ENCODE data around the gene C16orf78. TPM values are rescaled to one million over a fixed set of nuclear protein-coding genes. Genes with fewer than 3 reads are reported as not detected.
"Not testable (repeated sequence)": the region's sequence is repeated elsewhere in the genome, so short reads cannot be mapped to it uniquely, and the experiment has no call there.

C16orf78 gene
- total RNA-seq, 2 donors from 2014 or later, result not detected

DNA sequence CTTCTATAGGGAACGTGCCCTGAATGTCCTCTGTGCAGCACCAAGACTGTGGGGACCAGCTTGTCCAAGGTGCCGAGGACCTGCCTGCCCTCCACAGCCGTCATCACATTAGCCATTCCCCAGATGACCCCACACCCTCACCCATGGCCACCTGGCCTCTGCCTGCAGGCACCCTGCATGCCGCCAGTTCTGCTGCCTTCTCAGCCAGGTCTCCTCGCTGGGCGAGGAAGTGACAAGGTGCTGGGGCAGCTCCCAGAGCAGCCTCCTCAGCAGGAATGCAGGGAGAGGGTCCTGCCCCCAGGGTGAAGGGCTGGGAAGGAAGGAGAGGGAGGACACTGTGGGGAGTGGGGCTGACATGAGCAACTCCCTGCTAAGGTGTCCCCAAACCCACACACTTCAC lies 18.6 kb upstream of the C16orf78 start:
- ATAC-seq (no peak), DNase-seq (ENCODE audit: low spot score) (no peak)
- Mint-ChIP-seq H3K36me3 (no peaks in the 10 kb centered on the region), H3K9me3 (no peaks in the 10 kb centered on the region), H3K27me3 (peaks cover 9 to 17% of the 10 kb centered on the region in 2 donors), H3K27ac (no peak overlapping the region), H3K4me3 (no peak overlapping the region), H3K4me1 (ENCODE audit: low read depth in 2 of 2) (no peaks in the 10 kb centered on the region)

DNA sequence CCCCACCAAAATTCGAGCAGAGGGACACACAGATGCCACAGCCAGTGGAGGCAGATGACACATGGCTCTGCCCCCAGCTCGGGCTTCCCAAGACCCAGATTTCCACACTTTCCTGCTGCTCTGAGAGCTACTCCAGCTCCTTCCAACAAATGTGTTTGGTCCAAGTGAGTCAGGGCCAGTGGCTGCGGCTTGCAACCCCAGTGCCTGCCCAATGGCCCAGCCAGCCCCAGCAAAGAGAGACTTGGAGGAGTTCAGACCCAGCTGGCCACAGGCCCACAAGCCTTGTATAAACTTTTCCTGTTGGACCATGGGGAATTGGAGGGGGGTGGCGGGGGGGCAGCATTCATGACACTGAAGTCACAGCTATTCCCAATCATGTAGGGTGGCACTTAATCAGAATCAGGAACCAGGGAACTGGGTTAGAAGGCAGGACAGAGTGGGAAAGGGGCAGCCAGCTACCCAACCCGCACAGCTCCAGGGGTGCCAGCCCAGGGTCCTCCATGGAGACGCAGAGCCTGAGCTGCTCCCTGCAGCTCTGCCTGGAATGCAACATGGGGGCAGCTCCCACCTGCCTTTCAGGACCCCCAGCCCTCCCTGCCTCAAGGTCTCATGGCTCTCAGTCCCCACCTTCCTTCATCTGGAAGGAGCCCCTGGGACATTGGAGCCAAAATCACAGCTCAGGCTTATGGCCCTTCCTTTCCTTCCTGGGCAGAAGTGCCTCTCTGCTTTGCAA lies 17.5 kb upstream of the C16orf78 start:
- ATAC-seq, result no peak
- Mint-ChIP-seq H3K36me3 (no peaks in the 10 kb centered on the region), H3K27me3 (peaks cover 2 to 10% of the 10 kb centered on the region in 2 donors), H3K4me1 (ENCODE audit: low read depth in 2 of 2) (no peaks in the 10 kb centered on the region), H3K4me3 (no peak overlapping the region), H3K27ac (no peak overlapping the region), H3K9me3 (no peaks in the 10 kb centered on the region)
- no peak for DNase-seq (ENCODE audit: low spot score)

DNA sequence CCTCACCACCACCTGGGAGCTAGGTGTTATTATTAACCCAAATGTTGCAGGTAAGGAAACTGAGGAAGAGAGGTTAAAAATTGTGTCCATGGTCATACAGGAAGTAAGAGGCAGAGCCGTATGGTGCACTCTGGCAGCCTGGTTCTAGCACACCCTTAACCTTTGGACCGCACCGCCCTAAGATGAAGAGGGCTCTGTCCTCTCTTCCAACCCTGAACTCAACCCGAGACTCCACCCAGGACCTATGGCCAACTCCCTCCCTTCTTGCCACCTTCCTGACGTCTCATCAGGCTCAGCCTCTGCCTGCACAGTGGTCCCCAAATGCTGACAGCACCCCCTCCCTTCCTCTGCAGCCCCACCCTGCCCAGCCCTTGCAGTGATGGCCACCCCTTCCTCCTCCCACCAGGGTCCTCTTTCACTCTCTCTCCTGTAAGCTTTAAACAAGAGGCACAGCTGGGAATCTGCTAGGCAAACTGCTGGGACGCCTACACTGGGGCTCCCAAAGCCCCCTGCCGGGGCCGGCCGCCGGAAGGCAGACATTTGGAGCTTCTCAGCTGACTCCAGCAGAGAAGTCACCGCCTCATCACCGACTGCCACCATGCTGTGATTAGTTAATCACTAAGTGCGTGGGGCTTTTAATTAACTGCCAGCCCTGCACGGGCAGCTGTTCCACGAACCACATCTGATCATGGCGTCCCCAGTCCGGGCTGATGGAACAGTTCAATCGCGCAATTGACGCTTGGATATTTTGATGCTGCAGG lies 16.7 kb upstream of the C16orf78 start:
- H3K36me3 Mint-ChIP-seq, result no peaks in the 10 kb centered on the region
- DNase-seq (ENCODE audit: low spot score) (no peak), ATAC-seq (no peak)
- H3K27me3 Mint-ChIP-seq, result peaks cover 3 to 7% of the 10 kb centered on the region in 2 donors
- H3K9me3 Mint-ChIP-seq, result no peaks in the 10 kb centered on the region
- no peak overlapping the region for H3K27ac Mint-ChIP-seq
- H3K4me1 Mint-ChIP-seq (ENCODE audit: low read depth in 2 of 2), result no peaks in the 10 kb centered on the region
- H3K4me3 Mint-ChIP-seq, result no peak overlapping the region

DNA sequence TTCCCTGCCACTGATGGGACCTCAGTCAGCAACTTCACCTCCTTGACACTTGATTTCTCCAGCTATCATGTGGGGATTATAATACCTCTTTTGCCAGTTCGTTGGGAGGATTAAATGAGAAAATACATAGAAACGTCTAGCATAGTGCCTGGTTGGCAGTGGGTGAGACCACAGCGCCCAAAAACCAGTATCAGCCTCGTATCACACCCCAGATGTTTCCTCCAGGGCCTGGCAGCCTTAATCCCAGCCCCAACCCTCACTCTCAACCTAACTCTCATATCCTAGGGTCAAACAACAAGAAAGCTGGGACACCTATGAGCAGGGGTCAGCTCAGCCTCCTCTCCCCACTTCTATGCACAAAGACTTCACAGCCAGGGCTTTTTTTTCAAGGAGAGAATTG lies 14.0 kb upstream of the C16orf78 start:
- DNase-seq (ENCODE audit: low spot score), result no peak
- no peaks in the 10 kb centered on the region for H3K4me1 Mint-ChIP-seq (ENCODE audit: low read depth in 2 of 2)
- no peak for ATAC-seq
- H3K9me3 Mint-ChIP-seq, result no peaks in the 10 kb centered on the region
- peaks cover 5 to 7% of the 10 kb centered on the region in 2 donors for H3K27me3 Mint-ChIP-seq
- no peaks in the 10 kb centered on the region for H3K36me3 Mint-ChIP-seq
- no peak overlapping the region for H3K27ac Mint-ChIP-seq
- H3K4me3 Mint-ChIP-seq, result no peak overlapping the region

DNA sequence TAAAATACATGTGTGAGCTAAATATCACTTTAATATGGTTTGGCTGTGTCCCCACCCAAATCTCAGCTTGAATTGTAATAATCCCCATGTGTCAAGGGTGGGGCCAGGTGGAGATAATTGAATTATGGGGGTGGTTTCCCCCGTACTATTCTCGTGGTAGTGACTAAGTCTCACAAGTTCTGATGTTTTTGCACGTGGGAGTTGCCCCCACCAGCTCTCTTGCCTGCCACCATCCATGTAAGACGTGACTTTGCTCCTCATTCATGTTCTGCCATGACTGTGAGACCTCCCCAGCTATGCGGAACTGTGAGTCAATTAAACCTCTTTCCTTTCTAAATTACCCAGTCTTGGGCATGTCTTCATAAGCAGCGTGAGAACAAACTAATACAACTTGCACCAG lies 11.9 kb upstream of the C16orf78 start:
- H3K36me3 Mint-ChIP-seq; H3K4me3 Mint-ChIP-seq; H3K27me3 Mint-ChIP-seq; ATAC-seq; H3K27ac Mint-ChIP-seq; H3K9me3 Mint-ChIP-seq; H3K4me1 Mint-ChIP-seq (ENCODE audit: low read depth in 2 of 2); DNase-seq (ENCODE audit: low spot score): not testable (repeated sequence)

DNA sequence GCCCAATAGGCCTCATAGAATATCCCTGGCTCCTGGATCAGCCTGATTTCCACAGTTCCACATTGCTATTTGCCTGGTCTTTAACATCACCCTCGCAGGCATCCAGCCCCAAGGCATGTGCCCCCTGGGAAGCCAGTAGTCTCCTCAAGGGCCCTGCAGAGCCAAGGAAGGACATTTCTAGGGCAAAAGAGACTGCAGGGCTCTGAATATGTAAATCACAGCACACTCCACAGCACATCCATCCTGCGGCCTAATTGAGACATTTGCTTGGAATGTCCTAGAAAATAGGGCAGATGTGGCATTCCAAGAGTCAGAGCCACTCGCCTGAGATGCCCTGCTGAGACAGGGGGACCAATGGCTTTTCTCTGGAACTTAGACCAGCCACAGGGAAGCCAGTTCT lies 11.4 kb upstream of the C16orf78 start:
- ATAC-seq (no peak), DNase-seq (ENCODE audit: low spot score) (no peak)
- no peaks in the 10 kb centered on the region for H3K4me1 Mint-ChIP-seq (ENCODE audit: low read depth in 2 of 2)
- no peak overlapping the region for H3K4me3 Mint-ChIP-seq
- peaks cover 7 to 8% of the 10 kb centered on the region in 2 donors for H3K27me3 Mint-ChIP-seq
- no peaks in the 10 kb centered on the region for H3K9me3 Mint-ChIP-seq
- no peaks in the 10 kb centered on the region for H3K36me3 Mint-ChIP-seq
- no peak overlapping the region for H3K27ac Mint-ChIP-seq

DNA sequence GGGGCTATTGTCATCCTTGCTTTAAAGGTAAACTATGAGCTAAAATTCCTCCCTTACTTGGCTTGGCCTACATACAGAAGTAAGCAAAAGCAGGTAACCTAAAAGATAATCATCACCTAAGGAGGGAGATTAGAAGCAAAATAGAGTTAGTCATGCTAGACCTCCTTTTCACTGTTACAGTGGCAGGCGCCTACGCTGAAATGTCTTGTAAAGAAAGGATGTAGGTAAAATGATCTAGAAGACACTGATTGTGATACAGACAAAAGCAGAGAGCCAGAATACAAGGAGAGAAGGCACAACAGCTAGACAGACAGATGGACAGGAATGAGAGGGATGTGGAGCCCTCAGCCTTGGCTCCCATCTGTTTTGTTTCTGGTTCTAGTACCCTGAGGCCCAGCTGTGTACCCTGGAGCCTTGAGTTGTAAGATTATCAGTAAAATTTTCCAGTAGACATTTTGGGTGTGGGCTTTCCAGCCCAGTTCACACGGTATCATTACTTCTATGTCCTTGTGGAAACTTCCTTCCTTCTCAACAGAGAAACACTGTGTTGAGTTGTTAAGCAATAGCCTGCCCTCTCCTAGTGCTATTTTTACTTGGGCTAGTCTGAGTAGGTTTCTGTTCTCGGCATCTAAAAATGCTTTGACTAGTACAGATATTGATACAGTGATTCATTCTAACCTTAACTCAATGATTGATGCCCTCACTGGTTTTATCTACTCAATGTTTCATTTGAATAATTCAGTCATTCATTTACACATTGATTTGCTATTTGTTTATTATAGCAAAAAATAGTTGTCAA lies 7.7 kb upstream of the C16orf78 start:
- Mint-ChIP-seq H3K36me3 (no peaks in the 10 kb centered on the region), H3K27me3 (peaks cover 0 to 10% of the 10 kb centered on the region in 2 donors), H3K9me3 (peaks cover 3% of the 10 kb centered on the region), H3K27ac (no peak overlapping the region), H3K4me3 (no peak overlapping the region), H3K4me1 (ENCODE audit: low read depth in 2 of 2) (no peaks in the 10 kb centered on the region)
- no peak for ATAC-seq
- no peak for DNase-seq (ENCODE audit: low spot score)

DNA sequence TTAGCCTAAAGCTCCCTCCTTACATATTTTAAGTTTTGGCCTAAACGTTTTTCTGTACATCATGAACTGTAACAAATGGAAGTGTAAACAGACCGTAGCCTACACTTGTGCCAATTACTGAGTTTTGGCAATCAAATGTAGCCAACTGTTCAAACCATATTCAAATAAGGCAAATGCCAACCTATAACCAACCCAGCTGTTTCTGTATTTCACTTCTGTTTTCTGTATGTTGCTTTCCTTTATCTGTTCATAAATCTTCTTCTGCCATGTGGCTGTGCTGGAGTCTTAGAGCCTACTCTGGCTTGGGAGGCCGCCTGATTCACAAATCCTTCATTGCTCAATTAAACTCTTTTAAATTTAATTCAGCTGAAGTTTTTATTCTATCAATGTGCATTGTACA lies 6.9 kb upstream of the C16orf78 start:
- peaks cover 0 to 10% of the 10 kb centered on the region in 2 donors for H3K27me3 Mint-ChIP-seq
- H3K4me3 Mint-ChIP-seq, result no peak overlapping the region
- H3K36me3 Mint-ChIP-seq, result no peaks in the 10 kb centered on the region
- H3K27ac Mint-ChIP-seq, result no peak overlapping the region
- DNase-seq (ENCODE audit: low spot score), result no peak
- ATAC-seq, result no peak
- H3K9me3 Mint-ChIP-seq, result peaks cover 3% of the 10 kb centered on the region
- no peaks in the 10 kb centered on the region for H3K4me1 Mint-ChIP-seq (ENCODE audit: low read depth in 2 of 2)

DNA sequence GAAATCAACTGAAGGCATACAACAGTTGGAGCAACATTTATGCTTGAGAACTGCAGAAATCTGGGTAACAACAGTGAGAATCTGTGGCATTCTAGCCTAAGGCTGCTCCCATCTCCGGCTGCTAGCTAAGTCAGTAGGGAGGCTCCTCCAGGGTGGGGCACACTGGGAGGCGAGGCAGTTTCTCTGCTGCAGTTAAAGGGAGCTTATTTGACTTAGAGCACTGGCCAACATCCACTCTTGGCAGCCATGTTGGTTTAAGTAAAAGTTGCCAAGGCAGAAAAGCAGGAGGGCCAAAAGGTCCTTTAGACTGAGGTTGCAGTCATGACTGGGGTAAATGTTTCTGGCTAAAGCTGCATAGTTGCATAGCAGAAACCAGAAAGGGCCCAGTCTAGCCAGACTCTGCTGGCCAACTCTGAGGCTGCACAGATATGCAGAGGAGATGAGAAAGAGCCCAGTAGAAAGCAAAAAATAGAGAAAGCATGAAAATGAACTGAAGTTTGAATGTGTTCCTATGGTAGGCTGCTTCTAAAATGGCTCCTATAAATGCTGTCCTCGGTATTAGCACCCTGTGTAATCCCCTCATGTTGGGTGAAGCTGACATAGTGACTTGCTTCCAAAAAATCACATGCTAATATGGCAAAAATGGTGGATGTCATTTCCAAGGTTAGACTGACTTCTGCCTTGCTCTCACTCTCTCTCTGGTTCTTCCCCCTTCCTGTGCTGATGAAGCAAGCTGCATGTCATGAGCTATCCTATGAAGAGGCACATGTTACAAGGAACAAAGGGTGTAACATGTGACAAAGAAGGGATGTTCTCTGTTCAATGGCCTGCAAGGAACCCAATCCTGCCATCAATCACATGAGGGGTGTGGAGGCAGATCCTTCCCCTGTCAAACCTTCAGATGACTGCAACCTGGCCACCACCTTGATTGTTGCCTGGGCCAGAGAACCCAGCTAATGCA lies 3.7 kb upstream of the C16orf78 start:
- no peak for ATAC-seq
- Mint-ChIP-seq H3K27ac (no peak overlapping the region), H3K36me3 (no peaks in the 10 kb centered on the region), H3K4me1 (ENCODE audit: low read depth in 2 of 2) (no peaks in the 10 kb centered on the region), H3K27me3 (peaks cover 0 to 10% of the 10 kb centered on the region in 2 donors), H3K4me3 (no peak overlapping the region), H3K9me3 (peaks cover 3% of the 10 kb centered on the region)
- DNase-seq (ENCODE audit: low spot score), result no peak

DNA sequence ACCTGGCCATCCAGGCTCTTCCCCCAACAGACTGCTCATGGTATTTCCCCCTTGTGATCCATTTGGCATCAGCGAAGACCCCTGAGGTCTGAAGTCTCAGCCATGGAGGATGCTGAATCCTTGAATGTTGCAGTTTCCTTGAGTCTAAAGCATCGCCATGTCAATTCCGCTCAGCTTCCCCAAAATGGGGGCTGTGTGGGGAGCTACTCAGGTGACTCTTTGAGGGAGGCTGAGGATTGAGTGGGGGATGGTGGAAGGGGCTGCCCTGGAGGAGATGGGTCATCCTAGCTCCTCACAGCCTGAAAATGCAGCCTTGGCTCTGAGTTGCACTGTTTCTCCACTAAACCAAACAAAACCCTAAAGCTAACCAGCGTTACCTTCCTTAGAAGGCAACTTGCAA lies 2.6 kb downstream of the C16orf78 start:
- Mint-ChIP-seq H3K36me3 (no peaks in the 10 kb centered on the region), H3K27ac (no peak overlapping the region), H3K4me1 (ENCODE audit: low read depth in 2 of 2) (no peaks in the 10 kb centered on the region), H3K27me3 (peaks cover 0 to 4% of the 10 kb centered on the region in 2 donors), H3K4me3 (no peak overlapping the region), H3K9me3 (no peaks in the 10 kb centered on the region)
- ATAC-seq (no peak), DNase-seq (ENCODE audit: low spot score) (no peak)

DNA sequence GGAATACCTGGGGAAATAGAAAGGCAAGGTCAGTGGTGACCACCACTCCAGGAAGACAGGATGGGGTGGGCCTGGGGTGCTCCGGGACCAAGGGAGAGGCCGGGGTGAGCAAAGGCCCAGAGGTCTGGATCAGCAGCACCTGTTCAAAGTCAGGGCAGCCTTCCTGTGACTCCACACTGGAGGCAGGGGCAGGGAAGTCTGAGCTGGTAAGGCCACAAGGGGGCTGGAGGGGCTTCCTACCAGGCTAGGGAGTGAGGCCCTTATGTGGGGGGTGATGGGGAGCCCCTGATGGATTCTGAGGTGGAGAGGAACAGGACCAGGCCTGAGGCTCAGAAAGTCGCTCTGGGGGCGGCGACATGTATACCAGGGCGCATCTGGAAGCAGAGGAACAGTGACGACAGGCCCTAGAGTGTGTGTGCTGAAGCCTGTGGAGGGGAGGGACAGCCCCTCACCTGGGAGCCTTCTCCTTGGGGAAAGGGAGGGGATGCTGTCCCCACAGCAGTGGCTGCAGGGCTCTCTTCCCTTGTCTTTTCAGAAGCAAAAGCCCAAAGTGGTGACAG lies 3.7 kb downstream of the C16orf78 start:
- DNase-seq (ENCODE audit: low spot score) (no peak), ATAC-seq (peak; percentile 49 to 55)
- no peak overlapping the region for H3K4me3 Mint-ChIP-seq
- peaks cover 0 to 4% of the 10 kb centered on the region in 2 donors for H3K27me3 Mint-ChIP-seq
- no peaks in the 10 kb centered on the region for H3K4me1 Mint-ChIP-seq (ENCODE audit: low read depth in 2 of 2)
- H3K27ac Mint-ChIP-seq, result no peak overlapping the region
- H3K36me3 Mint-ChIP-seq, result no peaks in the 10 kb centered on the region
- no peaks in the 10 kb centered on the region for H3K9me3 Mint-ChIP-seq

DNA sequence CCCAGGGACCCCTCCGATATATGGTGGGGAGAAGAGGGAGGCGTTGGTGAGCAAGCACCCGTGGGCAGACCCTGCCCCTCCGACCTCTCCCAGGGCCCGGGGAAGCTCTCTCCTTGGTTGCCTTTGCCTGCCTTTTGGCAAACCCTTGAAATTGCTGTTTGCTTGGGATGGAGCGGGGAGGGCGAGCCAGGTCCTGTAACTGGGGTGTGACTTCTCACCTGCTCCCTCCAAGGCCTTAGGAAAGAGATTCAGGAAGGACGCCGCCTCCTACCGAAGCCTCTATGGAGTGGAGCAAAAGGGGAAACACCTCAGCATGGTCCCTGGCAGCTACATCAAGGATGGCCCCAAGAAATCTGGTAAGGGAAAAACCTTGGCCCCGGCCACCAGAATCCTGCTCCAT lies 4.6 kb downstream of the C16orf78 start:
- Mint-ChIP-seq H3K4me1 (ENCODE audit: low read depth in 2 of 2) (no peaks in the 10 kb centered on the region), H3K27ac (no peak overlapping the region), H3K9me3 (no peaks in the 10 kb centered on the region), H3K27me3 (peaks cover 0 to 3% of the 10 kb centered on the region in 2 donors), H3K4me3 (no peak overlapping the region), H3K36me3 (no peaks in the 10 kb centered on the region)
- DNase-seq (ENCODE audit: low spot score) (no peak), ATAC-seq (no peak)

DNA sequence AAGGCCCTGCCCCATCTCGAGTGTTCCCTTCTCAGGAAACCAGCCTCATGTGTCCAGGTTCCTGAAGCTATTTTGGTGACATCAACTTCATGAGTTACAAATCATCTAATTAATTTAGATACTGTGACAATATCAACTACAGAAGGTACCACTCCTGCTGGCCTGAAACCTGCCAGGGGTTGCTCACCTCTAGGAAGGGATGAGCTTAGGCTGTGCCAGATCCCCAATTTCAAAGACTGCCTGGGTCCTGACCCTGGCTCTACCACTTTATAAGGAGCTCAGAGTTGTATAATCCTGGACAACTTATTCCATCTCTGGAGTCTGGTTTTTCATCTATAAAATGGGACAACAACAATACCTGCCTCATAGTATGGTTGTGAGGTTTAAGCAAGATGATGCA lies 5.2 kb downstream of the C16orf78 start:
- Mint-ChIP-seq H3K4me3 (no peak overlapping the region), H3K27ac (no peak overlapping the region), H3K9me3 (no peaks in the 10 kb centered on the region), H3K4me1 (ENCODE audit: low read depth in 2 of 2) (no peaks in the 10 kb centered on the region), H3K36me3 (no peaks in the 10 kb centered on the region), H3K27me3 (peaks cover 0 to 2% of the 10 kb centered on the region in 2 donors)
- ATAC-seq (no peak), DNase-seq (ENCODE audit: low spot score) (no peak)
